ENCODE data around the gene DHRS7B.
A peak's percentile ranks its signal among the peaks of the same experiment; 100 is the strongest.
"Not testable (repeated sequence)": the region's sequence is repeated elsewhere in the genome, so short reads cannot be mapped to it uniquely, and the experiment has no call there.

DHRS7B gene

GRCh38 chr17:21106316-21106715, 20.4 kb upstream of the DHRS7B start:
- DNase-seq (ENCODE audit: extremely low spot score), result no peak
- no peak for TF ChIP-seq CTCF (IDR thresholded peaks at IDR 0.05; ENCODE audit: control extremely low read depth, extremely low read depth, low read depth, missing control alignments)
- POLR2A ChIA-PET, result no interaction called here
- CTCF ChIA-PET, result interaction anchor here (7.9 kb wide), 1 partner anchor 13 kb away, joined by 56 read pairs; no protein-coding TSS in a partner anchor

GRCh38 chr17:21107067-21107650, 19.6 kb upstream of the DHRS7B start:
- POLR2A ChIA-PET; CTCF ChIA-PET; DNase-seq (ENCODE audit: extremely low spot score): not testable (repeated sequence)

- no peak for TF ChIP-seq CTCF (IDR thresholded peaks at IDR 0.05; ENCODE audit: control extremely low read depth, extremely low read depth, low read depth, missing control alignments)
- no peak for DNase-seq (ENCODE audit: extremely low spot score)
- CTCF ChIA-PET, result interaction anchor here (0.9 to 3.9 kb wide), 4 partner anchors 8 to 64 kb away, joined by 3 to 37 read pairs (median 4); no protein-coding TSS in a partner anchor
- POLR2A ChIA-PET, result no interaction called here
Observed at GRCh38 chr17:21108651-21109050, 18.1 kb upstream of the DHRS7B start.

GRCh38 chr17:21113049-21113690, 13.6 kb upstream of the DHRS7B start:
- DNase-seq (ENCODE audit: extremely low spot score), result no peak
- CTCF ChIA-PET, result interaction anchor here (1.3 kb wide), 1 partner anchor 14 kb away, joined by 4 read pairs; no protein-coding TSS in a partner anchor
- no peak for TF ChIP-seq CTCF (IDR thresholded peaks at IDR 0.05; ENCODE audit: control extremely low read depth, extremely low read depth, low read depth, missing control alignments)
- POLR2A ChIA-PET, result no interaction called here

- ChIA-PET POLR2A (no interaction called here), CTCF (interaction anchor here (1.3 kb wide), 1 partner anchor 14 kb away, joined by 4 read pairs; no protein-coding TSS in a partner anchor)
- DNase-seq (ENCODE audit: extremely low spot score), result no peak
- TF ChIP-seq CTCF (IDR thresholded peaks at IDR 0.05; ENCODE audit: control extremely low read depth, extremely low read depth, low read depth, missing control alignments), result no peak
Observed at GRCh38 chr17:21113716-21114115, 13.0 kb upstream of the DHRS7B start.

- DNase-seq (ENCODE audit: extremely low spot score); POLR2A ChIA-PET: not testable (repeated sequence)
- CTCF ChIA-PET, result interaction anchor here (1.2 kb wide), 1 partner anchor 19 kb away, joined by 3 read pairs; no protein-coding TSS in a partner anchor
Observed at GRCh38 chr17:21114791-21115190, 12.0 kb upstream of the DHRS7B start.

GRCh38 chr17:21119247-21119918, 7.4 kb upstream of the DHRS7B start:
- ChIA-PET POLR2A (no interaction called here), CTCF (interaction anchor here (0.6 to 7.2 kb wide), 27 partner anchors 10 to 396 kb away, joined by 3 to 86 read pairs (median 4); partner anchors contain the start of genes DHRS7B, TMEM11 and USP22)
- TF ChIP-seq CTCF (IDR thresholded peaks at IDR 0.05; ENCODE audit: control extremely low read depth, extremely low read depth, low read depth, missing control alignments), result peak; percentile 94
- DNase-seq (ENCODE audit: extremely low spot score), result peak; percentile 78
